IPS DF 19.7 (cell line): Measurements from ENCODE around the gene BIN2.
A peak's percentile ranks its signal among the peaks of the same experiment; 100 is the strongest.

Source experiments
- DNase-seq: peaks from one replicate; pipeline ENCODE4 v3.0.0-alpha.2; 2013; ENCODE audit warnings: low read depth, low spot score

Gene BIN2

GRCh38 chr12:51323966-51324895 is at the start of gene BIN2:
BIN2 (minus strand) TSS chr12:51324174; CDS start chr12:51324102, 72 bp downstream.
- no peak for DNase-seq

GRCh38 chr12:51373187-51373586 is 49.2 kb upstream of the BIN2 start:
- DNase-seq = no peak

- DNase-seq = no peak
Measured at GRCh38 chr12:51372021-51372420, 48.0 kb upstream of the BIN2 start.

DNA sequence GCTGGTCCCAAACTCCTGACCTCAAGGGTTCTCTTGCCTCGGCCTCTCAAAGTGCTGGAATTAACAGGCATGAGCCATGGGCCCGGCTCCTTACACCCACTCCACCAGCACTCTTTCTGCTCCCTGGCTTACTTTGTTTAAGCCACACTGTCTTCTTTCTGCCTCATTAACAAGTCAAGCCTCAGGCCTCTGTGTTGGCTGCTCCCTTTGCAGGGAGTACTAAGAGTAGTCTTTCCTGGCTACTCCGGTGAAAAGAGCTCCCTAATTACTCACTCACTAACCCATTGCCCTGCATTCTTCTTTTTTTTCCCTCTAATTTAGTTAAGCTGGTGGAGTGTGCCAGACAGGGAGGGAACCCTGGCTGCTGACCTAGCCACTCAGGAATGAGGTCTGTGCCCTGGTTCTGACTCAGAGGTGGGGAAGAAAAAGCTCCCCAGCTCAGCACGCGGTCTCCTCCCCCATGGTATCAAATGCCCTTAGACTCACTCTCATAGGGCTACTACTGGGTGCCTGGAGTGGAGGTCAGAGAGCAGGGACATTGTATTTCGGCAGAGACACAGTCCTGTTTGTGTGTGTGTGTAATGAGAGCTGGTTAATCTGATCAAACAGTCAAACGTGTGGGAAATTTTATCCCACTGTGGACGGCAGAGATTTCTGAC is 47.5 kb upstream of the BIN2 start:
- peak; percentile 25 for DNase-seq

DNA sequence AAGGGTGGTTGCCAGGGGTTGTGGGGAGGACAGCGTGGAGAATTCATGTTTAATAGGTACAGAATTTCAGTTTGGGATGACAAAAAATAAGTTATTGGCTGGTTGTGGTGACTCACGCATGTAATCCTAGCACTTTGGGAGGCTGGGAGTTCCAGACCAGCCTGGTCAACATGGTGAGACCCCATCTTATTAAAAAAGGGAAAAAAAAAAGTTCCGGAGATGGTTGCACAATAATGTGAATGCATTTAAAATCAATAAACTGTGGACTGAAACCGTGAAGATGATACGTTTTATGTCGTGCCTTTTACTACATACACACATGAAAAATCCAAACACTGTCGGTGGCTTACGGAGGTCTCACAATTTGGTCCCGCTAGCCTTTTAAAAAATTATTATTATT is 46.7 kb upstream of the BIN2 start:
- no peak for DNase-seq

GRCh38 chr12:51369581-51369980 is 45.6 kb upstream of the BIN2 start:
- no peak for DNase-seq

DNA sequence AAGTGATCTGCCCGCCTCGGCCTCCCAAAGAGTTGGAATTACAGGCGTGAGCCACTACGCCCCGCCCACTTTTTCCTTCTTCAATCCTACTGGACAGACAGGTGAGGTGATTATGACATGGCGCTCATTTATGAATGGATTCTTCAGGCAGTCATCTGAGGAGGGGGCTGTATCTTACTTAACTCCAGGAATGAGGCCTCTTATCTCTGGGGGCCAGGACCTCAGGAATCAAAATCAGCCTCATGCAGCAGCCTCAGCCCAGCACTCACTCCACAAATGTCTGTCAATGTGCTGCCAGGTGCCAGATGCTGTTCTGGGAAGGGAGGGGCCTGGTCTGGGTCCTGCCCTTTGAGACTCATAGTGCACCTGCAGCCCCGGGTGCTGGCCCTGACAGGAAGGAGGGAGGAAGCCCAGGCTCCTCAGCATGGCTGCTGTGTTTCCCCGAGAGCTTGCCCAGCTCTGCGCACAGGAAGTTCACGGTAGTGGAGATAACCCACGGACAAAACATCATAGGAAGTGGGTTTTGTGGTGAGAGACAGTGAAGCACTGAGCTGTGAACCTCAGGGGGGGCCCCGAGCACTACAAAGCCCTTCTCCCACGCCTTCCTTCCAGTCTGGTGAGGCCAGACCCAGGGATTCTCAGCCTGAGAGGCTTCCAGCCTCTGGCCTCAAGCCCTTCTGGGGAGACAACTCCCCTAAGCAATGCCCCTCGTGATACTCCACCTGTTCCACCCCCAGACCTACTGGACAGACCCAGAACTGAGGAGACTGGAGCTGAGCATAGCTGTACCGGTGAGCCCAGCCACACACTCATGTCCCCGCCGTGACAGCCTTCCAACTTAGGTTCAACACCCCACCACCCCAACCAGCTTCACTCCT is 44.9 kb upstream of the BIN2 start:
- DNase-seq = no peak

DNA sequence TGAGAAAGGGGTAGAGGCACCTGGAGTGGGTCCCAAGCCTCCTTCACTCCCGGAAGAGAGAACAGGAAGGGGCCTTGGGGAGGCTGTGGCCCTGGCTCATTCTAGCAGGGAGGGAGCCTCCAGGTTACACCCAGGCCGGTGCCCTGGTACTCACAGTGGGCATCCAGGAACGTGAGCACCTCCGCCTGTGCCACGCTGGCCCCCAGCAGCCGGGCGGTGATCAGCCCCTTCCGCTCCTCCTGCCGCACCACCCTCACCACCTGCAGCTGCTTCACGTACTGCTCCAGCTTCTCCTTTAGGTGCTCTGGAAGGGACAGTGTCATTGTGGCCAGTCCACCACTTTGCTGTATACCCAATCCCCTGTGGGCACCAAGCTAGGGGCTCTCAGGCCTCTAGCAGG is 41.3 kb upstream of the BIN2 start:
- DNase-seq = no peak

GRCh38 chr12:51364001-51364400 is 40.0 kb upstream of the BIN2 start:
- no peak for DNase-seq

DNA sequence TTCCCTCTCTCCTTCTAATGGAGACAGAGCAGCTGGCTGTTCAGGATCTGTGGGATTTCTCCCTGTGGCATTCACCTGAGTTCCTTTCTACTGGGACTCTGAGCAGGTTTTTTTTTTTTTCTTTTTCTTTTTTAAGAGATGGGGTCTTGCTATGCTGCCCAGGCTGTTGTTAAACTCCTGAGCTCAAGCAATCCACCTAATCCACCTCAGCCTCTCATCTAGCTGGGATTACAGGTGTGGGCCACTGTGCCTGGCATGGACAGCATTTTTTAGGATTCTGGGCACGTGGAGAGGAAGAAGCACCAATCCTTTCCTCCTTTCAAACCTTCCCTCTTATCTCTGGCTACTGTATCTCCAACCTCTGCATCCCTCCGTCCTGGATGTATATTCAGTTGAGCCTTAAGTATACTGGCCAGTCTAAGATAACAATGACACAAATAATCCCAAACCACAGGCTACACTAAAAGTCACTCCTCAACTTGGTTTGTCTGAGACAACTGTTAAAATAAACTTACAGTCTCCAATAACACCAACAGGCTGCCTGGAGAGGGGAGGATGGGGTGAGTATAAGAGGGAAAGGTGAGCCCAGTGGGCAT is 38.9 kb upstream of the BIN2 start:
- no peak for DNase-seq

DNA sequence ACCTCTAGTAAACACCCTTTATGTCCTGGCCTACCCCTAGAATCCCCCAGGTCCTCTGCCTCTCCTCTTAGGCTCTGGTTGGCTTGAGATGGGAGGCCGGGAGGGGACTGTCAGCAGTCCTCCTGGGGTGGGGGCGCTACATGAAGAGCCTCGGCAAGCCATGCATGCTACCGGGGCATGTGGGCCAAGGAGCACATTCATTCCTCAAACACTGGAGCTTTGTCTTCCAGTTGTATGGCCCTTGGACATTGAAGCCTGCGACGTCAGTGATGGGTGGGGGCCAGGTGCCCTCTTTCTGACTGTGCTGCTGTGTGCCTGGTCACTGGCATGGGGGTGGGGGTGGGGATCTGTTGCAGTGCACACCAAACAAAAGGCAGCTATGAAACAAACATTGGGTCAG is 38.3 kb upstream of the BIN2 start:
- no peak for DNase-seq

GRCh38 chr12:51361161-51362016 is 37.4 kb upstream of the BIN2 start:
- no peak for DNase-seq

DNA sequence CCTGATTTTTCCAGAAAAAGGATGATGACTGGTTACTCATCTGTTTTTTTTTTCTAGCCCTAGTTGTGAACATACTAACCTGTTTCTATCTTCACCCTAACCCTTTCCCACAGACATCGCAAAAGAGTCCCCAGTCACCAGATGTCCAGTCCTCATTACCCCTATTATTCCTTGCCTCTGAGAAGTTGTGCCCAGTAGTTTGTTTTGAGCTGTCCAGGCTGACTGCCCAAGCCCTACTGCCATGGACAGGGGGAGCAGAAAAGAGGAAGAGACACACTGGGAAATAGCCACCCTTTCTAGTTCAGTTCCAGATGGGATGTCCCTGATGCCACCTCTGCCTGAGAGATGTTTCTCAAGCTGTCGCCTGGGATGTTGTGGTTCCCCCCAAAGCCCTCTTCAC is 36.3 kb upstream of the BIN2 start:
- DNase-seq = no peak

- DNase-seq = no peak
Measured at GRCh38 chr12:51359851-51360250, 35.9 kb upstream of the BIN2 start.

DNA sequence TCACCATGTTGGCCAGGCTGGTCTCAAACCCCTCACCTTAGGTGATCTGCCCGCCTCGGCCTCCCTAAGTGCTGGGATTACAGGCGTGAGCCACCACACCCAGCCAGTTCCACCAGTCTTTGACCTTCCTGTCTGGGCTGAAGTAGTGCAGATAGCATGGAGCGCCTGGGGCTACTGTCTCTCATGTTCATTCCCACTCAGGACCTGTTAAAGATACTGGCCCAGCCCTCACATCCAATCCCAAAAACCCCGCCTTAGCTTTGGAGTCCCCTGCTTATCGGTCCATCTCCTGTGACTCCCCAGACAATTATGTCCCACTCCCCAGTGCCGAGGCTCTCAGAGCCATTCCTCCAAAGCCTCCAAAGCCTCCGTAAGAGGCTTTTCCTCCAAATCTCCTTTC is 34.5 kb upstream of the BIN2 start:
- DNase-seq = no peak

- no peak for DNase-seq
Measured at GRCh38 chr12:51357374-51358047, 33.5 kb upstream of the BIN2 start.

DNA sequence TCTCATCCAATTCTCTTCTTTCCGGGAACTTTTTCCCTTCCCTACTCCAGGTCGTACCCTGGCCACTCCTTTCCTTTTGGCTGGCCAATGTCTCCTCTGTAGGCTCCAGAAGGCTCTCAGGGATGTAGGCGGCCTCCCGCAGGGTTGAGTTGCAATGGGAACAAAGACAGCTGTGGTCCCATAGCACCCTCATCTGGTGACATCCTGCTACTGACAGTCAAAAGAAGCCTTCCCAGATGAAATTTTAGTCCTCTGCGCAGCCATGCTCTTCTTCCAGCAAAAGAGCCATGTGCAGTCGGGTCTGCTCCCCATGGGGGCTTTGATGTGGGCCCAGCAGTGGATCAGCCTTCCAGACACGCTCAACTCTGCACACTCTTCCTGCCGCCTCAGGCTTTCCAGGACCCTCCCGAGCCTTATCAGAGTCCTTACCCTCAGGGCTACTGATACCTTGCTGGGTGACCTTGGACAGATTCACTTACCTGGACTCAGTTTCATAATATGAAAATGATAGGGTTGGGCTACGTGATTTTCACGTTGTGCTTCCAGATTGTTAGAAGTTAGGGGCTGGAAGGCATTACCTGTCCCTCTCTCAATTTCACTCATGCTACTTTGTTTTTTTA is 28.0 kb upstream of the BIN2 start:
- peak; percentile 71 for DNase-seq

DNA sequence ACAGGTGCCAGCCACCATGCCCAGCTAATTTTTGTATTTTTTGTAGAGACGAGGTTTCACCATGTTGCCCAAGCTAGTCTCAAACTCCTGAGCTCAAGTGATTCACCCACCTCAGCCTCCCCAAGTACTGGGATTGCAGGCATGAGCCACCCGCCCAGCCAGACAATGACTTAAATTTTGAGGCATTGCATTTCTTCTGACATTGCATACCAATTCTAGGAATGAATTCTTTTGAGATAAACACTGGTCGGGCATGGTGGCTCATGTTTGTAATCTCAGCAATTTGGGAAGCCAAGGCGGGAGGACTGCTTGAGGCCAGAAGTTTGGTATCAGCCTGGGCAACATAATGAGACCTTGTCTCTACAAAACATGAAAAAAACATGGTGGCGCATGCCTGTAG is 25.1 kb upstream of the BIN2 start:
- no peak for DNase-seq

DNA sequence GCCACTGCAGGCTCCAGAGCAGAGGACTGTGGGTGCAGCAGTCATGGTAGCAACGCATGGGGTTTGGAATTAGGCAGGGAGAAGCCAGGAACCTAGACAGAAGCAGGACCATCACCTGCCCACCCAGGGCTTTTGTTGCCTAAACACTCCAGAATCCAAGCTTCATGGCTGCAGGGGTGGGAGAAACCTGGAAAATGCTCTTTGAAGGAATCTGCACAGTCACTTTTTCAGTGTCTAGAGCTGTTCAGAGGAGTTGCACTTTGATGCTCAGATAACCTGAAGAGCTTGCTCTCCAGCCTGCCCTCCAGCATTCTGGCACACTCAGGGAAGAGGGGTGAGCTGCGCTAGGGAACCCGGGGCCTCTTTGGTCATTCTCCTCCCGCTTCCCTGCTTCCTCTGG is 24.1 kb upstream of the BIN2 start:
- no peak for DNase-seq

DNA sequence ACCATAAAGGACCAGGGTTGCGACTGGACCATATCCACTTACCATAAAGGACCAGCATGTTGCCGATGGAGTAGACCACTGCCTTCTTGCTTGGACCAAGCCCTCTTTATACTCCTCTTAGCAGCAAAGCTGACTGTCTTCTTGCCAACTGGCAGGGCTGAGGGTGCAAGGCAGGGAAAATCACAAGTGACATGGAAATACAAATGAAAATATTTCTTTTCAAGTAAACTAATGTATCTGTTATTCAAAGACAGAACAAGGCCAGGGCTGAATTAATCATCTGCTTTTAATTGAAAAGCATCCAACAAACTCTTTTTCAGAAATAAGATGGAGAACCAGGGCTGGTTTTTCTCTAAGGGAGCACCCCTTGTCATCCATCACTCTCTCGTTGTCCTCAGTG is 22.6 kb upstream of the BIN2 start, which contains the start of gene CELA1:
Gene CELA1, minus strand, starts transcription at position 99 of the 400 bp plus-strand sequence. Its CDS starts 41 bp downstream, at position 58.
- no peak for DNase-seq
